GM19324 (cell line): ENCODE results near the gene IKZF3.
"Not testable (repeated sequence)": the region's sequence is repeated elsewhere in the genome, so short reads cannot be mapped to it uniquely, and the experiment has no call there.

ENCODE experiments used
- ATAC-seq: cut with Tn5 transposase; IDR thresholded peaks from one replicate; pipeline ENCODE4 v1.9.1; 2021; ENCODE audit warnings: mild to moderate bottlenecking, moderate library complexity; ENCODE audit not compliant: unreplicated experiment, low FRiP score

Gene IKZF3

GRCh38 chr17:39725923-39726322 lies 138.2 kb downstream of the IKZF3 start:
- not testable (repeated sequence) for ATAC-seq

GRCh38 chr17:39724731-39725130 lies 139.4 kb downstream of the IKZF3 start:
- no peak for ATAC-seq

GRCh38 chr17:39722965-39723848 lies 140.9 kb downstream of the IKZF3 start:
- ATAC-seq, result no peak

GRCh38 chr17:39722104-39722503 lies 142.0 kb downstream of the IKZF3 start:
- ATAC-seq, result no peak

GRCh38 chr17:39719563-39720355 lies 144.4 kb downstream of the IKZF3 start:
- ATAC-seq, result no peak

GRCh38 chr17:39717660-39718059 lies 146.5 kb downstream of the IKZF3 start:
- no peak for ATAC-seq

- ATAC-seq, result no peak
Observed at GRCh38 chr17:39716879-39717536, 147.1 kb downstream of the IKZF3 start.

GRCh38 chr17:39716073-39716818 lies 147.9 kb downstream of the IKZF3 start:
- no peak for ATAC-seq

GRCh38 chr17:39715375-39716072 lies 148.6 kb downstream of the IKZF3 start:
- ATAC-seq, result no peak

- no peak for ATAC-seq
Observed at GRCh38 chr17:39714234-39714633, 149.9 kb downstream of the IKZF3 start.

- no peak for ATAC-seq
Observed at GRCh38 chr17:39711851-39712250, 152.3 kb downstream of the IKZF3 start.

GRCh38 chr17:39711071-39711470 lies 153.0 kb downstream of the IKZF3 start:
- not testable (repeated sequence) for ATAC-seq

GRCh38 chr17:39709998-39710964 lies 153.8 kb downstream of the IKZF3 start:
- no peak for ATAC-seq

GRCh38 chr17:39709319-39709997 lies 154.7 kb downstream of the IKZF3 start:
- ATAC-seq, result no peak
